Activated naive CD4-positive, alpha-beta T cell treated with anti-CD3 and anti-CD28 coated beads for 36 hours (primary cell): ENCODE measurements around the gene FXR1. TPM values are rescaled to one million over a fixed set of nuclear protein-coding genes. Genes with fewer than 3 reads are reported as not detected.

Experiments used
- CTCF ChIA-PET: fragments of 350-600 bp; sonication (Branson Sonifier 250); formaldehyde crosslinking; loops from one replicate; lab custom pipeline; 2021; ENCODE audit warnings: antibody characterized with exemption; lab: Charles Lee
- DNase-seq: peaks from one replicate; pipeline ENCODE4 v3.0.0-alpha.2; 2020
- H3K27ac Mint-ChIP-seq: one replicate; pipeline ENCODE4 v1.8.0; 2021; ENCODE audit warnings: mild to moderate bottlenecking, mixed read lengths
- H3K27me3 Mint-ChIP-seq: one replicate; pipeline ENCODE4 v1.8.0; 2021; ENCODE audit warnings: low read depth, mixed read lengths
- H3K36me3 Mint-ChIP-seq: one replicate; pipeline ENCODE4 v1.8.0; 2021; ENCODE audit warnings: low read depth, mixed read lengths
- H3K4me1 Mint-ChIP-seq: one replicate; pipeline ENCODE4 v1.8.0; 2021; ENCODE audit warnings: low read depth, mixed read lengths
- H3K4me3 Mint-ChIP-seq: one replicate; pipeline ENCODE4 v1.8.0; 2021; ENCODE audit warnings: mild to moderate bottlenecking, moderate library complexity, mixed read lengths
- H3K9me3 Mint-ChIP-seq: one replicate; pipeline ENCODE4 v1.8.0; 2021; ENCODE audit warnings: mixed read lengths
- intact Hi-C: fragments of 100-400 bp; cut with micrococcal nuclease; formaldehyde crosslinking; loops from one replicate; pipeline ENCODE4 v1.15.1; 2023
- total RNA-seq, 2 experiments: library from RNA; stranded (reverse); gene quantifications; one replicate each; pipeline ENCODE4 v1.2.3, GENCODE V29; 2021

Gene FXR1
- total RNA-seq, 2 experiments from 2014 or later: 184 to 194 TPM

- CTCF ChIA-PET: interaction anchor here (0.6 kb wide), 1 partner anchor 1956 kb away, joined by 4 read pairs; no protein-coding TSS in a partner anchor
- Mint-ChIP-seq H3K27ac (no peak overlapping the region), H3K9me3 (no peaks in the 10 kb centered on the region), H3K4me3 (no peak overlapping the region), H3K4me1 (peaks cover 15% of the 10 kb centered on the region), H3K27me3 (no peaks in the 10 kb centered on the region), H3K36me3 (peaks cover 33% of the 10 kb centered on the region)
- DNase-seq: no peak
- intact Hi-C loops: no loop called here
These were observed 35.4 kb downstream of the FXR1 start for GRCh38 chr3:180947761-180948390.

- no peaks in the 10 kb centered on the region for H3K9me3 Mint-ChIP-seq
These were observed 47.2 kb downstream of the FXR1 start for GRCh38 chr3:180959691-180960090.

GRCh38 chr3:180961087-180961486 lies 48.6 kb downstream of the FXR1 start:
- Mint-ChIP-seq H3K36me3 (peaks cover 25% of the 10 kb centered on the region), H3K4me3 (no peak overlapping the region), H3K4me1 (peaks cover 26% of the 10 kb centered on the region), H3K27ac (no peak overlapping the region), H3K9me3 (no peaks in the 10 kb centered on the region), H3K27me3 (no peaks in the 10 kb centered on the region)
- no peak for DNase-seq
- CTCF ChIA-PET: interaction anchor here (0.7 kb wide), 1 partner anchor 270 kb away, joined by 3 read pairs; no protein-coding TSS in a partner anchor
- intact Hi-C loops: no loop called here

More at GRCh38 chr3:180959691-180960090, 47.2 kb downstream of the FXR1 start:
- Mint-ChIP-seq H3K4me3 (no peak overlapping the region), H3K27ac (peak overlapping the region; percentile 32), H3K4me1 (peaks cover 26% of the 10 kb centered on the region), H3K27me3 (no peaks in the 10 kb centered on the region), H3K36me3 (peaks cover 31% of the 10 kb centered on the region)
- CTCF ChIA-PET: no interaction called here
- intact Hi-C loops: loop anchor here (1.0 to 2.0 kb wide), 4 partner anchors 13 to 47 kb away; partner anchors contain the start of genes DNAJC19 and FXR1
- no peak for DNase-seq

- DNase-seq: no peak
- Mint-ChIP-seq H3K36me3 (peaks cover 22% of the 10 kb centered on the region), H3K9me3 (no peaks in the 10 kb centered on the region), H3K27ac (no peak overlapping the region), H3K4me1 (peaks cover 28% of the 10 kb centered on the region), H3K4me3 (no peak overlapping the region), H3K27me3 (no peaks in the 10 kb centered on the region)
- CTCF ChIA-PET: interaction anchor here (0.6 to 1.1 kb wide), 3 partner anchors 49 to 271 kb away, joined by 3 to 6 read pairs (median 3); partner anchors contain the start of gene FXR1
- intact Hi-C loops: no loop called here
These were observed 49.1 kb downstream of the FXR1 start for GRCh38 chr3:180961552-180961951.

- CTCF ChIA-PET: interaction anchor here (0.7 to 1.1 kb wide), 2 partner anchors 12 to 50 kb away, joined by 3 to 5 read pairs; partner anchors contain the start of gene FXR1
- no peak overlapping the region for H3K4me3 Mint-ChIP-seq
- no peaks in the 10 kb centered on the region for H3K9me3 Mint-ChIP-seq
- no peak for DNase-seq
- peaks cover 28% of the 10 kb centered on the region for H3K4me1 Mint-ChIP-seq
- intact Hi-C loops: no loop called here
- peaks cover 21% of the 10 kb centered on the region for H3K36me3 Mint-ChIP-seq
- H3K27me3 Mint-ChIP-seq: no peaks in the 10 kb centered on the region
- no peak overlapping the region for H3K27ac Mint-ChIP-seq
These were observed 50.1 kb downstream of the FXR1 start for GRCh38 chr3:180962530-180962929.

GRCh38 chr3:180970931-180971330 lies 58.5 kb downstream of the FXR1 start:
- CTCF ChIA-PET: no interaction called here
- intact Hi-C loops: no loop called here
- no peak overlapping the region for H3K27ac Mint-ChIP-seq
- H3K36me3 Mint-ChIP-seq: peaks cover 24% of the 10 kb centered on the region
- H3K4me1 Mint-ChIP-seq: peaks cover 12% of the 10 kb centered on the region
- no peaks in the 10 kb centered on the region for H3K27me3 Mint-ChIP-seq
- H3K9me3 Mint-ChIP-seq: no peaks in the 10 kb centered on the region
- DNase-seq: no peak
- H3K4me3 Mint-ChIP-seq: no peak overlapping the region

GRCh38 chr3:180973543-180973942 lies 61.1 kb downstream of the FXR1 start:
- H3K27ac Mint-ChIP-seq: no peak overlapping the region
- CTCF ChIA-PET: no interaction called here
- intact Hi-C loops: loop anchor here (2.0 kb wide), 1 partner anchor 15 kb away; no protein-coding TSS in a partner anchor
- no peak for DNase-seq
- H3K4me1 Mint-ChIP-seq: peaks cover 11% of the 10 kb centered on the region
- H3K27me3 Mint-ChIP-seq: no peaks in the 10 kb centered on the region
- no peaks in the 10 kb centered on the region for H3K9me3 Mint-ChIP-seq
- H3K36me3 Mint-ChIP-seq: peaks cover 22% of the 10 kb centered on the region
- no peak overlapping the region for H3K4me3 Mint-ChIP-seq

GRCh38 chr3:180974286-180974685 lies 61.8 kb downstream of the FXR1 start:
- H3K27me3 Mint-ChIP-seq: no peaks in the 10 kb centered on the region
- no peak overlapping the region for H3K4me3 Mint-ChIP-seq
- no peaks in the 10 kb centered on the region for H3K9me3 Mint-ChIP-seq
- intact Hi-C loops: no loop called here
- peak; percentile 8 for DNase-seq
- peaks cover 21% of the 10 kb centered on the region for H3K36me3 Mint-ChIP-seq
- CTCF ChIA-PET: no interaction called here
- H3K4me1 Mint-ChIP-seq: peaks cover 11% of the 10 kb centered on the region
- no peak overlapping the region for H3K27ac Mint-ChIP-seq

GRCh38 chr3:180977498-180977897 lies 65.0 kb downstream of the FXR1 start:
- no peak overlapping the region for H3K27ac Mint-ChIP-seq
- CTCF ChIA-PET: no interaction called here

GRCh38 chr3:180979961-180980360 lies 67.5 kb downstream of the FXR1 start:
- CTCF ChIA-PET: no interaction called here

More at GRCh38 chr3:180977498-180977897, 65.0 kb downstream of the FXR1 start:
- no peak for DNase-seq
- no peaks in the 10 kb centered on the region for H3K9me3 Mint-ChIP-seq
- H3K4me1 Mint-ChIP-seq: peaks cover 14% of the 10 kb centered on the region
- H3K27me3 Mint-ChIP-seq: no peaks in the 10 kb centered on the region
- H3K36me3 Mint-ChIP-seq: peaks cover 20% of the 10 kb centered on the region
- H3K4me3 Mint-ChIP-seq: no peak overlapping the region
- intact Hi-C loops: no loop called here

GRCh38 chr3:180980611-180981010 lies 68.1 kb downstream of the FXR1 start:
- no peak for DNase-seq
- H3K4me1 Mint-ChIP-seq: peaks cover 7% of the 10 kb centered on the region
- H3K27me3 Mint-ChIP-seq: no peaks in the 10 kb centered on the region
- no peak overlapping the region for H3K4me3 Mint-ChIP-seq
- intact Hi-C loops: loop anchor here (10.0 kb wide), 1 partner anchor 1376 kb away; the partner anchor contains the start of genes MRPL47 and NDUFB5
- no peak overlapping the region for H3K27ac Mint-ChIP-seq
- CTCF ChIA-PET: no interaction called here
- no peaks in the 10 kb centered on the region for H3K9me3 Mint-ChIP-seq
- peaks cover 18% of the 10 kb centered on the region for H3K36me3 Mint-ChIP-seq

More at GRCh38 chr3:180979961-180980360, 67.5 kb downstream of the FXR1 start:
- Mint-ChIP-seq H3K4me3 (no peak overlapping the region), H3K27ac (peak overlapping the region; percentile 53), H3K4me1 (peaks cover 7% of the 10 kb centered on the region), H3K36me3 (peaks cover 17% of the 10 kb centered on the region), H3K9me3 (no peaks in the 10 kb centered on the region), H3K27me3 (no peaks in the 10 kb centered on the region)
- no peak for DNase-seq
- intact Hi-C loops: loop anchor here (10.0 kb wide), 1 partner anchor 1375 kb away; the partner anchor contains the start of genes MRPL47 and NDUFB5

- peak overlapping the region; percentile 22 for H3K27ac Mint-ChIP-seq
- no peaks in the 10 kb centered on the region for H3K27me3 Mint-ChIP-seq
- peaks cover 23% of the 10 kb centered on the region for H3K36me3 Mint-ChIP-seq
- no peak overlapping the region for H3K4me3 Mint-ChIP-seq
- no peaks in the 10 kb centered on the region for H3K9me3 Mint-ChIP-seq
- peaks cover 11% of the 10 kb centered on the region for H3K4me1 Mint-ChIP-seq
- DNase-seq: no peak
- intact Hi-C loops: loop anchor here (10.0 kb wide), 1 partner anchor 1377 kb away; the partner anchor contains the start of genes MRPL47 and NDUFB5
- CTCF ChIA-PET: no interaction called here
These were observed 69.4 kb downstream of the FXR1 start for GRCh38 chr3:180981912-180982311.
